CD4-positive, alpha-beta T cell (primary cell): Measurements from ENCODE around the gene NOS3. TPM values are rescaled to one million over a fixed set of nuclear protein-coding genes. Genes with fewer than 3 reads are reported as not detected.
A peak's percentile ranks its signal among the peaks of the same experiment; 100 is the strongest.

Experiments
- ATAC-seq: fragments of 200-7000 bp; cut with Tn5 transposase; one replicate; pipeline ENCODE4 v1.10.0; 2022; ENCODE audit warnings: mild to moderate bottlenecking; ENCODE audit not compliant: poor library complexity
- CTCF ChIA-PET: fragments of 350-600 bp; sonication (Branson Sonifier 250); formaldehyde crosslinking; loops from one replicate; lab custom pipeline; 2021; ENCODE audit warnings: antibody characterized with exemption, inconsistent platforms; lab: Charles Lee
- POLR2A ChIA-PET: fragments of 350-600 bp; sonication (Branson Sonifier 250); formaldehyde crosslinking; loops from one replicate; lab custom pipeline; 2021; ENCODE audit warnings: antibody characterized with exemption, inconsistent platforms; lab: Charles Lee
- DNase-seq, 14 experiments: peaks; one replicate each; pipeline ENCODE4 v3.0.0-alpha.2; 2013 to 2020; ENCODE audit warnings: mixed read lengths in 2 of 14
- H3K27ac ChIP-seq, 2 donors: one replicate each; pipeline versions ENCODE4 v1.5.1 to v1.7.0; 2013; ENCODE audit warnings: low read length in 2 of 2, low read depth in 1 of 2, mild to moderate bottlenecking in 1 of 2
- H3K27me3 ChIP-seq, 2 experiments: 1 replicate in 1 of 2; 2 replicates in 1 of 2; pipeline versions ENCODE4 v1.6.1 to v1.7.0; 2013; ENCODE audit warnings: low read length in 2 of 2, control low read depth in 1 of 2, mild to moderate bottlenecking in 1 of 2, moderate library complexity in 1 of 2; ENCODE audit not compliant: insufficient read depth in 2 of 2, control insufficient read depth in 1 of 2
- H3K36me3 ChIP-seq: one replicate; pipeline ENCODE4 v1.6.1; 2013; ENCODE audit warnings: low read length, control low read depth; ENCODE audit not compliant: insufficient read depth
- H3K4me1 ChIP-seq: one replicate; pipeline ENCODE4 v1.6.1; 2013; ENCODE audit warnings: low read length, control low read depth; ENCODE audit not compliant: insufficient read depth
- H3K4me3 ChIP-seq: one replicate; pipeline ENCODE4 v1.5.1; 2013; ENCODE audit warnings: mild to moderate bottlenecking, low read length, moderate library complexity
- H3K9me3 ChIP-seq, 2 experiments: 1 replicate in 1 of 2; 2 replicates in 1 of 2; pipeline versions ENCODE4 v1.6.1 to v1.7.0; 2013; ENCODE audit warnings: low read length in 2 of 2, mild to moderate bottlenecking in 2 of 2, control low read depth in 1 of 2, moderate library complexity in 1 of 2; ENCODE audit not compliant: control insufficient read depth in 1 of 2, insufficient read depth in 1 of 2
- H3K27ac Mint-ChIP-seq: one replicate; pipeline ENCODE4 v1.8.0; 2020; ENCODE audit warnings: mixed read lengths
- H3K27me3 Mint-ChIP-seq: one replicate; pipeline ENCODE4 v1.8.0; 2021; ENCODE audit warnings: mixed read lengths
- H3K36me3 Mint-ChIP-seq: one replicate; pipeline ENCODE4 v1.8.0; 2021; ENCODE audit warnings: low read depth, mixed read lengths
- H3K4me1 Mint-ChIP-seq: one replicate; pipeline ENCODE4 v1.8.0; 2021; ENCODE audit warnings: low read depth, mixed read lengths
- H3K4me3 Mint-ChIP-seq: one replicate; pipeline ENCODE4 v1.8.0; 2020; ENCODE audit warnings: mild to moderate bottlenecking, mixed read lengths
- H3K9me3 Mint-ChIP-seq: one replicate; pipeline ENCODE4 v1.8.0; 2020; ENCODE audit warnings: mixed read lengths
- CTCF ChIP-seq: fragments of 200-600 bp; IDR thresholded peaks from one replicate; pipeline ENCODE4 v1.8.0; 2022; ENCODE audit warnings: antibody characterized with exemption, mild to moderate bottlenecking
- intact Hi-C, 2 experiments: fragments of 100-400 bp; cut with DNase I in 1 of 2; cut with micrococcal nuclease in 1 of 2; formaldehyde crosslinking; loops; one replicate each; pipeline versions ENCODE4 v1.15.1 to v1.9.0; 2023 to 2025; cut with DNase I, micrococcal nuclease
- total RNA-seq, 174 experiments: library from RNA in 2 of 174; stranded (reverse) in 2 of 174; gene quantifications; one replicate each; pipeline ENCODE4 v1.2.3 and lab custom pipeline; 2021 to 2026

Gene NOS3
- total RNA-seq, 2 experiments from 2014 or later, result 3.9 to 7.1 TPM

- intact Hi-C loops, result no loop called here
- DNase-seq (no peak), ATAC-seq (no peak)
- no peak overlapping the region for H3K4me3 ChIP-seq
- no peaks in the 10 kb centered on the region for H3K27me3 ChIP-seq
- Mint-ChIP-seq H3K4me3 (no peak overlapping the region), H3K36me3 (peaks cover 8% of the 10 kb centered on the region), H3K27ac (no peak overlapping the region), H3K4me1 (peaks cover 48% of the 10 kb centered on the region), H3K27me3 (no peaks in the 10 kb centered on the region), H3K9me3 (no peaks in the 10 kb centered on the region)
- CTCF ChIA-PET, result interaction anchor here (1.1 kb wide), 1 partner anchor 43 kb away, joined by 3 read pairs; no protein-coding TSS in a partner anchor
- H3K36me3 ChIP-seq, result peaks cover 5% of the 10 kb centered on the region
- POLR2A ChIA-PET, result interaction anchor here (1.8 kb wide), 1 partner anchor 8 kb away, joined by 7 read pairs; no protein-coding TSS in a partner anchor
- H3K9me3 ChIP-seq, result no peaks in the 10 kb centered on the region
- H3K4me1 ChIP-seq, result peaks cover 48% of the 10 kb centered on the region
- no peak overlapping the region for H3K27ac ChIP-seq
- no peak for TF ChIP-seq CTCF
Observed at GRCh38 chr7:151005566-151005965, 14.7 kb downstream of the NOS3 start.

- Mint-ChIP-seq H3K36me3 (peaks cover 8% of the 10 kb centered on the region), H3K27me3 (no peaks in the 10 kb centered on the region), H3K27ac (peak overlapping the region; percentile 88), H3K4me1 (peaks cover 54% of the 10 kb centered on the region), H3K4me3 (no peak overlapping the region), H3K9me3 (no peaks in the 10 kb centered on the region)
- Histone ChIP-seq H3K27me3 (no peaks in the 10 kb centered on the region), H3K4me1 (peaks cover 55% of the 10 kb centered on the region), H3K9me3 (no peaks in the 10 kb centered on the region), H3K36me3 (peaks cover 3% of the 10 kb centered on the region), H3K27ac (no peak overlapping the region), H3K4me3 (no peak overlapping the region)
- no peak for TF ChIP-seq CTCF
- ATAC-seq (no peak), DNase-seq (peak in 1 of 14 experiments; percentile 20)
- intact Hi-C loops, result no loop called here
- POLR2A ChIA-PET, result interaction anchor here (0.9 to 3.2 kb wide), 4 partner anchors 10 to 22 kb away, joined by 3 to 14 read pairs (median 8); no protein-coding TSS in a partner anchor
- CTCF ChIA-PET, result interaction anchor here (1.1 kb wide), 1 partner anchor 44 kb away, joined by 3 read pairs; no protein-coding TSS in a partner anchor
Observed at GRCh38 chr7:151006590-151007300, 15.9 kb downstream of the NOS3 start.

GRCh38 chr7:151007469-151007898, 16.7 kb downstream of the NOS3 start:
- no peaks in the 10 kb centered on the region for H3K36me3 ChIP-seq
- POLR2A ChIA-PET, result interaction anchor here (1.3 to 8.5 kb wide), 7 partner anchors 11 to 32 kb away, joined by 3 to 77 read pairs (median 11); partner anchors contain the start of gene ABCB8
- H3K4me1 ChIP-seq, result peaks cover 63% of the 10 kb centered on the region
- peak overlapping the region; percentile 87 for H3K4me3 Mint-ChIP-seq
- CTCF ChIA-PET, result interaction anchor here (1.1 to 1.7 kb wide), 3 partner anchors 10 to 21 kb away, joined by 4 to 12 read pairs (median 5); partner anchors contain the start of gene ABCB8
- H3K4me3 ChIP-seq, result peak overlapping the region; percentile 52
- intact Hi-C loops, result no loop called here
- H3K36me3 Mint-ChIP-seq, result peaks cover 8% of the 10 kb centered on the region
- TF ChIP-seq CTCF, result no peak
- H3K4me1 Mint-ChIP-seq, result peaks cover 61% of the 10 kb centered on the region
- H3K27ac Mint-ChIP-seq, result peak overlapping the region; percentile 88
- H3K27me3 ChIP-seq, result no peaks in the 10 kb centered on the region
- no peaks in the 10 kb centered on the region for H3K9me3 Mint-ChIP-seq
- H3K9me3 ChIP-seq, result no peaks in the 10 kb centered on the region
- H3K27me3 Mint-ChIP-seq, result no peaks in the 10 kb centered on the region
- ATAC-seq (no peak), DNase-seq (peak in 1 of 14 experiments; percentile 33)
- H3K27ac ChIP-seq, result peak overlapping the region; percentile 16 to 37
